Stomach (tissue), 9 donors: ENCODE measurements around the gene FURIN. TPM values are rescaled to one million over a fixed set of nuclear protein-coding genes. Genes with fewer than 3 reads are reported as not detected.

ENCODE experiments used
- DNase-seq, 2 donors: peaks; one replicate each; pipeline versions ENCODE4 v3.0.0 to v3.0.0-alpha.2; 2013 to 2019
- H3K27ac ChIP-seq, 5 donors: fragments of 200-600 bp in 4 of 5; sonication (generic) in 4 of 5; one replicate each; pipeline ENCODE4 v1.5.1; 2013 to 2019; ENCODE audit warnings: mild to moderate bottlenecking in 1 of 5, moderate library complexity in 1 of 5
- H3K27me3 ChIP-seq, 3 donors: fragments of 200-600 bp; sonication (generic); one replicate each; pipeline ENCODE4 v1.5.1; 2017 to 2019; ENCODE audit warnings: mixed run types in 1 of 3
- H3K36me3 ChIP-seq, 4 donors: fragments of 200-600 bp; sonication (generic); 1 replicate in 3 of 4; 2 replicates in 1 of 4; pipeline ENCODE4 v1.5.1; 2016 to 2019
- H3K4me1 ChIP-seq, 4 donors: fragments of 200-600 bp; sonication (generic); one replicate each; pipeline ENCODE4 v1.5.1; 2016 to 2019
- H3K4me3 ChIP-seq, 4 donors: fragments of 200-600 bp; sonication (generic) in 3 of 4; one replicate each; pipeline ENCODE4 v1.5.1; 2016 to 2019; ENCODE audit warnings: mild to moderate bottlenecking in 1 of 4
- H3K9me3 ChIP-seq, 4 donors: fragments of 200-600 bp; sonication (generic); one replicate each; pipeline ENCODE4 v1.5.1; 2016 to 2019
- CTCF ChIP-seq, 7 experiments: fragments of 450-650 bp in 4 of 7; fragments of 200-600 bp in 3 of 7; sonication (generic) in 3 of 7; IDR thresholded peaks; one replicate each; pipeline ENCODE4 v1.5.1; 2016 to 2019; ENCODE audit warnings: antibody characterized with exemption in 7 of 7, control low read depth in 2 of 7, mild to moderate bottlenecking in 1 of 7
- EP300 ChIP-seq: sonication (generic); formaldehyde crosslinking; IDR thresholded peaks from one replicate; pipeline ENCODE4 v1.6.1; 2017; ENCODE audit warnings: antibody characterized with exemption
- POLR2A ChIP-seq, 4 donors: fragments of 450-650 bp; IDR thresholded peaks; one replicate each; pipeline ENCODE4 v1.6.1; 2016; ENCODE audit warnings: antibody characterized with exemption in 4 of 4, control low read depth in 2 of 4, mild to moderate bottlenecking in 1 of 4, moderate library complexity in 1 of 4
- POLR2AphosphoS5 ChIP-seq, 3 donors: sonication (generic); formaldehyde crosslinking; IDR thresholded peaks; one replicate each; pipeline ENCODE4 v1.6.1; 2016; ENCODE audit warnings: antibody characterized with exemption in 3 of 3
- WGBS, 5 donors: extraction: QIAGEN DNeasy Blood & Tissue Kit in 3 of 5; methylation state at CpG; one replicate each; pipeline versions ENCODE4 v1.1.5 to v1.1.7; 2013 to 2018; 5-methylcytosine and 5-hydroxymethylcytosine counted together
- intact Hi-C: fragments of 100-400 bp; cut with DNase I; formaldehyde crosslinking; loops from one replicate; pipeline ENCODE4 v1.15.1; 2023; ENCODE audit warnings: low total_unique reads
- polyA plus RNA-seq, 3 donors: library from polyadenylated mRNA; stranded (reverse); fragments of 200-250 nt; gene quantifications; one replicate each; pipeline ENCODE4 v1.2.3, GENCODE V29; 2013
- total RNA-seq, 5 donors: library from RNA; depleted of rRNA; stranded (reverse); fragments of >200 nt; gene quantifications; one replicate each; pipeline versions ENCODE4 v1.1.0 to v1.2.3, GENCODE V29; 2014 to 2016
- donor health status: healthy with polysubstance abuse.
- donor health status: Bipolar disorder and iron deficiency.
- donor health status: healthy.

FURIN gene
- total and polyA plus RNA-seq, 8 donors, result 13.7 to 81.1 (median 43.2) TPM

GRCh38 chr15:90864507-90864906 lies 3.9 kb upstream of the FURIN start:
- intact Hi-C loops, result no loop called here
- Histone ChIP-seq H3K27me3 (no peaks in the 10 kb centered on the region), H3K9me3 (no peaks in the 10 kb centered on the region), H3K27ac (no peak overlapping the region), H3K4me3 (no peak overlapping the region), H3K36me3 (no peaks in the 10 kb centered on the region), H3K4me1 (peaks cover 6 to 28% (median 9%) of the 10 kb centered on the region in 4 donors)
- WGBS, 5 donors, result 89 to 95% (median 91%) methylated on average over 7 to 10 of the region's 10 CpGs
- no peak for TF ChIP-seq POLR2A (IDR thresholded peaks at IDR 0.05)
- DNase-seq, result no peak

- Histone ChIP-seq H3K27ac (no peak overlapping the region), H3K9me3 (no peaks in the 10 kb centered on the region), H3K4me1 (peaks cover 18 to 30% (median 21%) of the 10 kb centered on the region in 4 donors), H3K27me3 (no peaks in the 10 kb centered on the region), H3K36me3 (no peaks in the 10 kb centered on the region), H3K4me3 (no peak overlapping the region)
- TF ChIP-seq POLR2AphosphoS5 (IDR thresholded peaks at IDR 0.05) (no peak), POLR2A (IDR thresholded peaks at IDR 0.05) (no peak), CTCF (IDR thresholded peaks at IDR 0.05) (no peak), EP300 (no peak)
- no peak for DNase-seq
- 86 to 92% (median 89%) methylated on average over 4 of the region's 4 CpGs for WGBS, 5 donors
- intact Hi-C loops, result no loop called here
Observed at GRCh38 chr15:90865702-90866101, 2.7 kb upstream of the FURIN start.

- H3K4me3 ChIP-seq, result no peak overlapping the region
- no peaks in the 10 kb centered on the region for H3K9me3 ChIP-seq
- TF ChIP-seq EP300 (no peak), POLR2A (IDR thresholded peaks at IDR 0.05) (no peak), CTCF (IDR thresholded peaks at IDR 0.05) (no peak), POLR2AphosphoS5 (IDR thresholded peaks at IDR 0.05) (no peak)
- H3K4me1 ChIP-seq, result peaks cover 18 to 29% (median 26%) of the 10 kb centered on the region in 4 donors
- H3K27me3 ChIP-seq, result no peaks in the 10 kb centered on the region
- no peaks in the 10 kb centered on the region for H3K36me3 ChIP-seq
- WGBS, 5 donors, result 45 to 59% (median 55%) methylated on average over 16 of the region's 16 CpGs
- intact Hi-C loops, result no loop called here
- H3K27ac ChIP-seq, result no peak overlapping the region
- peak in 1 of 2 donors; percentile 20 for DNase-seq
Observed at GRCh38 chr15:90866161-90866715, 2.1 kb upstream of the FURIN start.

GRCh38 chr15:90866800-90867199 lies 1.6 kb upstream of the FURIN start:
- Histone ChIP-seq H3K36me3 (no peaks in the 10 kb centered on the region), H3K4me3 (no peak overlapping the region), H3K4me1 (peaks cover 18 to 29% (median 26%) of the 10 kb centered on the region in 4 donors), H3K27ac (no peak overlapping the region), H3K27me3 (no peaks in the 10 kb centered on the region), H3K9me3 (no peaks in the 10 kb centered on the region)
- DNase-seq, result no peak
- intact Hi-C loops, result no loop called here
- TF ChIP-seq POLR2A (IDR thresholded peaks at IDR 0.05) (no peak), CTCF (IDR thresholded peaks at IDR 0.05) (no peak), EP300 (no peak), POLR2AphosphoS5 (IDR thresholded peaks at IDR 0.05) (no peak)
- 66 to 81% (median 71%) methylated on average over 3 of the region's 3 CpGs for WGBS, 5 donors

GRCh38 chr15:90869140-90869541 lies 753 bp downstream of the FURIN start:
- Histone ChIP-seq H3K4me1 (peaks cover 38 to 46% (median 45%) of the 10 kb centered on the region in 4 donors), H3K27me3 (no peaks in the 10 kb centered on the region), H3K9me3 (no peaks in the 10 kb centered on the region), H3K27ac (peak overlapping the region; percentile 45 to 98 (median 93)), H3K36me3 (no peaks in the 10 kb centered on the region), H3K4me3 (no peak overlapping the region)
- no peak for DNase-seq
- TF ChIP-seq POLR2AphosphoS5 (IDR thresholded peaks at IDR 0.05) (no peak), EP300 (no peak), POLR2A (IDR thresholded peaks at IDR 0.05) (no peak), CTCF (IDR thresholded peaks at IDR 0.05) (no peak)
- intact Hi-C loops, result no loop called here
